Activated B cell treated with CpG ODN at 0.5 μM for 24 hours (primary cell): Measurements from ENCODE around the gene ANKRD65. TPM values are rescaled to one million over a fixed set of nuclear protein-coding genes. Genes with fewer than 3 reads are reported as not detected.

ENCODE experiments used
- ATAC-seq: fragments of 200-7000 bp; cut with Tn5 transposase; one replicate; pipeline ENCODE4 v1.10.0; 2021; ENCODE audit warnings: low read depth, mild to moderate bottlenecking, moderate library complexity
- CTCF ChIA-PET: fragments of 350-600 bp; sonication (Branson Sonifier 250); formaldehyde crosslinking; loops from one replicate; lab custom pipeline; 2021; ENCODE audit warnings: antibody characterized with exemption; lab: Charles Lee
- POLR2A ChIA-PET: fragments of 350-600 bp; sonication (Branson Sonifier 250); formaldehyde crosslinking; loops from one replicate; lab custom pipeline; 2021; ENCODE audit warnings: antibody characterized with exemption; lab: Charles Lee
- DNase-seq: peaks from one replicate; pipeline ENCODE4 v3.0.0; 2022
- H3K27ac Mint-ChIP-seq: one replicate; pipeline ENCODE4 v1.8.0; 2020; ENCODE audit warnings: mixed read lengths
- H3K27me3 Mint-ChIP-seq: one replicate; pipeline ENCODE4 v1.8.0; 2021; ENCODE audit warnings: mixed read lengths
- H3K36me3 Mint-ChIP-seq: one replicate; pipeline ENCODE4 v1.8.0; 2021; ENCODE audit warnings: low read depth, mixed read lengths
- H3K4me1 Mint-ChIP-seq: one replicate; pipeline ENCODE4 v1.8.0; 2021; ENCODE audit warnings: mixed read lengths
- H3K4me3 Mint-ChIP-seq: one replicate; pipeline ENCODE4 v1.8.0; 2020; ENCODE audit warnings: mild to moderate bottlenecking, mixed read lengths
- H3K9me3 Mint-ChIP-seq: one replicate; pipeline ENCODE4 v1.8.0; 2020; ENCODE audit warnings: mixed read lengths
- intact Hi-C: fragments of 100-400 bp; cut with micrococcal nuclease; formaldehyde crosslinking; loops from one replicate; pipeline ENCODE4 v1.15.1; 2024
- total RNA-seq: library from RNA; stranded (reverse); gene quantifications from 2 replicates; pipeline ENCODE4 v1.2.3, GENCODE V29; 2022
- TF ChIP-seq, protein P1 (sequence below): fragments of 200-600 bp; IDR thresholded peaks from one replicate; pipeline ENCODE4 v1.8.0; 2022; ENCODE audit warnings: antibody characterized with exemption, mild to moderate bottlenecking

Gene ANKRD65
- total RNA-seq, 1 donor from 2014 or later: 0.13 TPM

DNA sequence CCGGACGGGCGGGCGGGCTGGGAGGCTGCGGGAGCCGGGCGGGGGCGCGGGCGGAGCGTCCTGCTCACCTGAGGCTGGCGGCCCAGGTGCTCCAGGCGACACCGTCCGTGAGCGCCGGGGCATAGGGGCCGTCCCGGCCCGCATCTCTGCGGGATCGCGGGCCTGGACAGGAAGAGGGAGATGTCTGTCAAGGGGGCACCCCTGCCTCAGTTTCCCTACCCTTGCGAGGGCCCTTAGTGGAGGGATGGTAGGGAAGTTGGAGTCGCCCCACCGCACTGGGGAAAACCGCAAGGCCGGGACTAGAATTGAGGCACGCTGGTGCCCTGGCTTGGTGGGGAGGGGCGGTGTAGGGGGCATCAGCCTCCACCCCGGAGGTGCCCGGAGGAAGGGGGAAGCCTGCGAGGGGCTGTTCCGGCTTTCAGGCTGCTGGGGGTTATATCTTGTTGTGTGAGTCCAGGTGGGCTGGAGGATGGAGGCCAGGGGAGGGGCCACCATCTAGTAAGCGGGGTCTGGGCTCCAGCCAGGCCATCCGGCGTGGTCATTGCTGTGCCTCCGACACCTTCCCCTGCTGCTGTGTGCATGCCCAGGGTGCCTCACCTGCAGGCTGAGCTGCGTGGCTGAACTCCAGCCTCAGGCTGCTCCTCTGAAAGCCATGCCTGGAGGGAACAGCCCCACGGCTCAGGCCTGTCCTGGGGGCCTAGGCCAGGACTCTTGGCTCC is 15.0 kb upstream of the ANKRD65 start:
- Mint-ChIP-seq H3K27ac (no peak overlapping the region), H3K4me1 (peaks cover 21% of the 10 kb centered on the region), H3K9me3 (no peaks in the 10 kb centered on the region), H3K4me3 (peak overlapping the region; percentile 24), H3K27me3 (peaks cover 17% of the 10 kb centered on the region), H3K36me3 (no peaks in the 10 kb centered on the region)
- DNase-seq (no peak), ATAC-seq (no peak)
- intact Hi-C loops: loop anchor here (2.0 kb wide), 1 partner anchor 29 kb away; the partner anchor contains the start of gene MRPL20
- ChIA-PET CTCF (no interaction called here), POLR2A (no interaction called here)
- TF ChIP-seq, protein P1, sequence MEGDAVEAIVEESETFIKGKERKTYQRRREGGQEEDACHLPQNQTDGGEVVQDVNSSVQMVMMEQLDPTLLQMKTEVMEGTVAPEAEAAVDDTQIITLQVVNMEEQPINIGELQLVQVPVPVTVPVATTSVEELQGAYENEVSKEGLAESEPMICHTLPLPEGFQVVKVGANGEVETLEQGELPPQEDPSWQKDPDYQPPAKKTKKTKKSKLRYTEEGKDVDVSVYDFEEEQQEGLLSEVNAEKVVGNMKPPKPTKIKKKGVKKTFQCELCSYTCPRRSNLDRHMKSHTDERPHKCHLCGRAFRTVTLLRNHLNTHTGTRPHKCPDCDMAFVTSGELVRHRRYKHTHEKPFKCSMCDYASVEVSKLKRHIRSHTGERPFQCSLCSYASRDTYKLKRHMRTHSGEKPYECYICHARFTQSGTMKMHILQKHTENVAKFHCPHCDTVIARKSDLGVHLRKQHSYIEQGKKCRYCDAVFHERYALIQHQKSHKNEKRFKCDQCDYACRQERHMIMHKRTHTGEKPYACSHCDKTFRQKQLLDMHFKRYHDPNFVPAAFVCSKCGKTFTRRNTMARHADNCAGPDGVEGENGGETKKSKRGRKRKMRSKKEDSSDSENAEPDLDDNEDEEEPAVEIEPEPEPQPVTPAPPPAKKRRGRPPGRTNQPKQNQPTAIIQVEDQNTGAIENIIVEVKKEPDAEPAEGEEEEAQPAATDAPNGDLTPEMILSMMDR: no peak

DNA sequence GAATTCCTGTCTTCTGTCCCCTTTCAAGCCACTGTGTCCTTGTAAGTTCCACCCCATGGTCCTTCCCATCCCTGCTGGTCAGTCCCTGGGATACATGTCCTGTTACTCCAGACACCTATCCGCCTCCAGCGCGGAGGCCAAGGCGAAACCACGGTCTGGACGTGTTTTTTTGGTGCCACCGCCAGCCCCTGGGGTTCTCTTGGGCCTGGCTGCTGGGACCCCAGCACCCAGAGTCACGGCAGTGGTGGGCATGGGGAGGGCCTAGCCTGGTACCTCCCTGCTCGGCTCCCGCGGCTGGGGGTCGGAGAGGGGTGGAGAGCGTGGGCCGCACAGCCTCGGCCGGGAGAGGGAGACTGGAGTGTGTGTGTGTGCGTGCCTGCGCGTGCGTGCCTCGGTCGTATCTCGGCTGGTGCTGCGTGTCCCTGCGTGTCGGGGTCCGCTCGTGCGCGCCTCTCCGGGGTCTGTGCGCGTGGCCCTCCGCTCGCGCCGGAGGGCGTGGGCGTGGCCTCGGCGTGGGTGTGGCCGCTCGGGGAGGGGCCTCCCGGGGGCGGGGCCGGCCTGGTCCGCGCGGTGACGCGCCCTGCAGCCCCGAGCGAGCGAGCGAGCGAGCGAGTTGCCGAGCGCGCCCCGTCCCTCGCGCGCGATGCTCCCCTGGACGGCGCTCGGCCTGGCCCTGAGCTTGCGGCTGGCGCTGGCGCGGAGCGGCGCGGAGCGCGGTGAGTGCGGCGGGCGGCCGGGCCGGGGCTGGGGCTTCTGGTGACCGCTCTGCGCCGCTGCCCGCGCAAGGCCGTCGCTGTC is 14.2 kb upstream of the ANKRD65 start, which contains the start of gene VWA1:
Gene VWA1, plus strand, starts transcription at position 585 of the 798 bp plus-strand sequence. Its CDS starts 59 bp downstream, at position 644.
- Mint-ChIP-seq H3K27ac (no peak within 1 kb of the TSS), H3K27me3 (peaks cover 12% of the 10 kb centered on the region), H3K36me3 (no peaks in the 10 kb centered on the region), H3K4me1 (peaks cover 17% of the 10 kb centered on the region), H3K9me3 (no peaks in the 10 kb centered on the region), H3K4me3 (peak within 1 kb of the TSS; percentile 41)
- ChIA-PET POLR2A (interaction anchor here (2.6 kb wide), 1 partner anchor 36 kb away, joined by 8 read pairs; the partner anchor contains the start of gene CCNL2), CTCF (no interaction called here)
- DNase-seq (peak; percentile 79), ATAC-seq (peak; percentile 88)
- intact Hi-C loops: loop anchor here (2.0 kb wide), 1 partner anchor 29 kb away; the partner anchor contains the start of gene MRPL20
- TF ChIP-seq, protein P1: no peak

GRCh38 chr1:1434824-1435105 is 13.7 kb upstream of the ANKRD65 start:
- H3K4me3 Mint-ChIP-seq: peak overlapping the region; percentile 41
- ChIA-PET CTCF (no interaction called here), POLR2A (interaction anchor here (2.6 kb wide), 1 partner anchor 35 kb away, joined by 8 read pairs; the partner anchor contains the start of gene CCNL2)
- H3K36me3 Mint-ChIP-seq: no peaks in the 10 kb centered on the region
- peaks cover 17% of the 10 kb centered on the region for H3K4me1 Mint-ChIP-seq
- intact Hi-C loops: loop anchor here (2.0 kb wide), 1 partner anchor 28 kb away; the partner anchor contains the start of gene MRPL20
- H3K27ac Mint-ChIP-seq: no peak overlapping the region
- H3K9me3 Mint-ChIP-seq: no peaks in the 10 kb centered on the region
- no peak for DNase-seq
- ATAC-seq: no peak
- TF ChIP-seq, protein P1: no peak
- peaks cover 12% of the 10 kb centered on the region for H3K27me3 Mint-ChIP-seq

GRCh38 chr1:1434131-1434823 is 13.2 kb upstream of the ANKRD65 start:
- H3K36me3 Mint-ChIP-seq: no peaks in the 10 kb centered on the region
- H3K9me3 Mint-ChIP-seq: no peaks in the 10 kb centered on the region
- DNase-seq (no peak), ATAC-seq (no peak)
- H3K27me3 Mint-ChIP-seq: peaks cover 15% of the 10 kb centered on the region
- H3K4me3 Mint-ChIP-seq: no peak overlapping the region
- ChIA-PET CTCF (no interaction called here), POLR2A (interaction anchor here (0.7 to 2.6 kb wide), 2 partner anchors 35 to 59 kb away, joined by 4 to 8 read pairs; partner anchors contain the start of genes AURKAIP1 and CCNL2)
- intact Hi-C loops: loop anchor here (2.0 kb wide), 1 partner anchor 27 kb away; the partner anchor contains the start of gene MRPL20
- no peak overlapping the region for H3K27ac Mint-ChIP-seq
- TF ChIP-seq, protein P1: no peak
- H3K4me1 Mint-ChIP-seq: peaks cover 17% of the 10 kb centered on the region
